ENCODE results near the gene AP1B1. TPM values are rescaled to one million over a fixed set of nuclear protein-coding genes. Genes with fewer than 3 reads are reported as not detected.

AP1B1 gene
- total and polyA plus RNA-seq, 2 donors (not counting 1 experiment from before 2014, with no cell fraction given) = 139 to 174 TPM

GRCh38 chr22:29353860-29354259 is 34.5 kb downstream of the AP1B1 start:
- H3K4me1 ChIP-seq (ENCODE audit: control insufficient read depth in 2 of 2, insufficient read depth in 2 of 2, low read length in 2 of 2) = no peaks in the 10 kb centered on the region
- intact Hi-C loops (cut with micrococcal nuclease) = no loop called here
- CTCF ChIA-PET = interaction anchor here (0.5 to 1.2 kb wide), 2 partner anchors 59 to 170 kb away, joined by 3 to 4 read pairs; no protein-coding TSS in a partner anchor

GRCh38 chr22:29353286-29353685 is 35.1 kb downstream of the AP1B1 start:
- H3K9ac ChIP-seq (ENCODE audit: low read length) = no peak overlapping the region
- no peaks in the 10 kb centered on the region for H3K9me3 Mint-ChIP-seq (ENCODE audit: insufficient read depth)
- ATAC-seq (ENCODE audit: low read depth) (no peak), DNase-seq (no peak)
- H3K36me3 ChIP-seq (replicated peaks in 1 of 2; ENCODE audit: control extremely low read depth in 1 of 2, control insufficient read depth in 1 of 2, extremely low read depth in 1 of 2, insufficient read depth in 2 of 2, low read length in 1 of 2) = peaks cover 0 to 92% of the 10 kb centered on the region in 2 experiments
- H3K27ac Mint-ChIP-seq = no peak overlapping the region
- H3K4me3 ChIP-seq (ENCODE audit: control extremely low read depth in 1 of 5, extremely low read depth in 1 of 5, insufficient read depth in 1 of 5, low read depth in 2 of 5, low read length in 4 of 5) = no peak overlapping the region
- peaks cover 48% of the 10 kb centered on the region for H3K79me2 ChIP-seq (ENCODE audit: control insufficient read depth, insufficient read depth, low read length)
- TF ChIP-seq CTCF (IDR thresholded peaks at IDR 0.05) = no peak
- no peak for TF ChIP-seq EZH2 (IDR thresholded peaks at IDR 0.05; ENCODE audit: borderline replicate concordance, insufficient read depth, low read depth, low read length, poor library complexity, severe bottlenecking)
- H3K27me3 Mint-ChIP-seq = no peaks in the 10 kb centered on the region
- H4K20me1 ChIP-seq (ENCODE audit: control insufficient read depth, insufficient read depth, low read length, poor library complexity, severe bottlenecking) = peaks cover 66% of the 10 kb centered on the region
- H2AFZ ChIP-seq (ENCODE audit: insufficient read depth, low read depth, low read length, poor library complexity, severe bottlenecking) = no peak overlapping the region
- no peak overlapping the region for H3K27ac ChIP-seq (ENCODE audit: low read length in 2 of 2)
- no peaks in the 10 kb centered on the region for H3K27me3 ChIP-seq (replicated peaks in 1 of 4; ENCODE audit: control extremely low read depth in 1 of 4, control insufficient read depth in 3 of 4, insufficient read depth in 4 of 4, low read length in 3 of 4)
- ChIA-PET CTCF (interaction anchor here (0.6 kb wide), 1 partner anchor 133 kb away, joined by 3 read pairs; no protein-coding TSS in a partner anchor), POLR2A (no interaction called here)
- WGBS (ENCODE audit: insufficient coverage) = 95% methylated on average over 11 of the region's 11 CpGs
- intact Hi-C loops (cut with micrococcal nuclease) = no loop called here
- no peaks in the 10 kb centered on the region for H3K9me3 ChIP-seq (ENCODE audit: control extremely low read depth in 1 of 3, control insufficient read depth in 2 of 3, insufficient read depth in 1 of 3, low read length in 2 of 3)
- no peaks in the 10 kb centered on the region for H3K4me1 ChIP-seq (ENCODE audit: control insufficient read depth in 2 of 2, insufficient read depth in 2 of 2, low read length in 2 of 2)
- no peaks in the 10 kb centered on the region for H3K4me1 Mint-ChIP-seq
- no peak overlapping the region for H3K4me3 Mint-ChIP-seq
- no peak overlapping the region for H3K4me2 ChIP-seq (replicated peaks; ENCODE audit: low read depth, low read length, poor library complexity, severe bottlenecking)

More at GRCh38 chr22:29353860-29354259, 34.5 kb downstream of the AP1B1 start:
- Histone ChIP-seq H3K9me3 (ENCODE audit: control extremely low read depth in 1 of 3, control insufficient read depth in 2 of 3, insufficient read depth in 1 of 3, low read length in 2 of 3) (no peaks in the 10 kb centered on the region), H3K79me2 (ENCODE audit: control insufficient read depth, insufficient read depth, low read length) (peaks cover 54% of the 10 kb centered on the region), H3K27ac (ENCODE audit: low read length in 2 of 2) (no peak overlapping the region), H3K4me2 (replicated peaks; ENCODE audit: low read depth, low read length, poor library complexity, severe bottlenecking) (no peak overlapping the region), H3K36me3 (replicated peaks in 1 of 2; ENCODE audit: control extremely low read depth in 1 of 2, control insufficient read depth in 1 of 2, extremely low read depth in 1 of 2, insufficient read depth in 2 of 2, low read length in 1 of 2) (peaks cover 0 to 92% of the 10 kb centered on the region in 2 experiments), H2AFZ (ENCODE audit: insufficient read depth, low read depth, low read length, poor library complexity, severe bottlenecking) (no peak overlapping the region), H3K4me3 (ENCODE audit: control extremely low read depth in 1 of 5, extremely low read depth in 1 of 5, insufficient read depth in 1 of 5, low read depth in 2 of 5, low read length in 4 of 5) (no peak overlapping the region), H4K20me1 (ENCODE audit: control insufficient read depth, insufficient read depth, low read length, poor library complexity, severe bottlenecking) (peaks cover 72% of the 10 kb centered on the region), H3K27me3 (replicated peaks in 1 of 4; ENCODE audit: control extremely low read depth in 1 of 4, control insufficient read depth in 3 of 4, insufficient read depth in 4 of 4, low read length in 3 of 4) (no peaks in the 10 kb centered on the region), H3K9ac (ENCODE audit: low read length) (no peak overlapping the region)
- POLR2A ChIA-PET = no interaction called here
- TF ChIP-seq CTCF (IDR thresholded peaks at IDR 0.05) (no peak), EZH2 (IDR thresholded peaks at IDR 0.05; ENCODE audit: borderline replicate concordance, insufficient read depth, low read depth, low read length, poor library complexity, severe bottlenecking) (no peak)
- WGBS (ENCODE audit: insufficient coverage) = 96% methylated on average over 8 of the region's 8 CpGs
- Mint-ChIP-seq H3K27ac (no peak overlapping the region), H3K4me1 (no peaks in the 10 kb centered on the region), H3K9me3 (ENCODE audit: insufficient read depth) (no peaks in the 10 kb centered on the region), H3K27me3 (no peaks in the 10 kb centered on the region), H3K4me3 (no peak overlapping the region)
- DNase-seq (no peak), ATAC-seq (ENCODE audit: low read depth) (no peak)

Data from B cell (primary cell).